Ascending aorta (tissue), 2 donors: ENCODE measurements around the gene PCSK6. TPM values are rescaled to one million over a fixed set of nuclear protein-coding genes. Genes with fewer than 3 reads are reported as not detected.
A peak's percentile ranks its signal among the peaks of the same experiment; 100 is the strongest.
"Not testable (repeated sequence)": the region's sequence is repeated elsewhere in the genome, so short reads cannot be mapped to it uniquely, and the experiment has no call there.

Source experiments
- DNase-seq, 2 donors: peaks; one replicate each; pipeline ENCODE4 v3.0.0-alpha.2; 2019; ENCODE audit warnings: low spot score in 2 of 2
- H3K27ac ChIP-seq, 2 donors: fragments of 200-600 bp; sonication (generic); one replicate each; pipeline ENCODE4 v1.5.1; 2016 to 2017; ENCODE audit warnings: mild to moderate bottlenecking in 1 of 2
- H3K27me3 ChIP-seq: fragments of 200-600 bp; sonication (generic); one replicate; pipeline ENCODE4 v1.5.1; 2017
- H3K36me3 ChIP-seq, 2 donors: fragments of 200-600 bp; sonication (generic); one replicate each; pipeline ENCODE4 v1.5.1; 2016
- H3K4me1 ChIP-seq, 2 donors: fragments of 200-600 bp; sonication (generic); one replicate each; pipeline ENCODE4 v1.5.1; 2016 to 2017; ENCODE audit warnings: mild to moderate bottlenecking in 1 of 2
- H3K4me3 ChIP-seq, 2 donors: fragments of 200-600 bp; sonication (generic); one replicate each; pipeline ENCODE4 v1.5.1; 2016 to 2017; ENCODE audit warnings: mild to moderate bottlenecking in 1 of 2
- H3K9me3 ChIP-seq, 2 donors: fragments of 200-600 bp; sonication (generic); one replicate each; pipeline ENCODE4 v1.5.1; 2016
- intact Hi-C: fragments of 100-400 bp; cut with DNase I; formaldehyde crosslinking; loops from one replicate; pipeline ENCODE4 v1.15.1; 2023
- total RNA-seq: library from RNA; depleted of rRNA; stranded (reverse); fragments of >200 nt; gene quantifications from one replicate; pipeline ENCODE4 v1.1.0, GENCODE V29; 2016
- TF ChIP-seq, protein P1 (sequence below), 3 experiments: fragments of 200-600 bp in 2 of 3; fragments of 450-650 bp in 1 of 3; sonication (generic) in 2 of 3; IDR thresholded peaks; one replicate each; pipeline ENCODE4 v1.5.1; 2016 to 2019; ENCODE audit warnings: antibody characterized with exemption in 3 of 3, mild to moderate bottlenecking in 1 of 3, moderate library complexity in 1 of 3

PCSK6 gene
- total RNA-seq, 1 donor from 2014 or later, result 3.9 TPM

GRCh38 chr15:101469520-101470288 lies 19.8 kb downstream of the PCSK6 start:
- no peak for DNase-seq
- Histone ChIP-seq H3K36me3 (no peaks in the 10 kb centered on the region), H3K4me1 (no peaks in the 10 kb centered on the region), H3K27ac (no peak overlapping the region), H3K9me3 (no peaks in the 10 kb centered on the region), H3K27me3 (no peaks in the 10 kb centered on the region), H3K4me3 (no peak overlapping the region)
- intact Hi-C loops, result no loop called here
- TF ChIP-seq, protein P1, sequence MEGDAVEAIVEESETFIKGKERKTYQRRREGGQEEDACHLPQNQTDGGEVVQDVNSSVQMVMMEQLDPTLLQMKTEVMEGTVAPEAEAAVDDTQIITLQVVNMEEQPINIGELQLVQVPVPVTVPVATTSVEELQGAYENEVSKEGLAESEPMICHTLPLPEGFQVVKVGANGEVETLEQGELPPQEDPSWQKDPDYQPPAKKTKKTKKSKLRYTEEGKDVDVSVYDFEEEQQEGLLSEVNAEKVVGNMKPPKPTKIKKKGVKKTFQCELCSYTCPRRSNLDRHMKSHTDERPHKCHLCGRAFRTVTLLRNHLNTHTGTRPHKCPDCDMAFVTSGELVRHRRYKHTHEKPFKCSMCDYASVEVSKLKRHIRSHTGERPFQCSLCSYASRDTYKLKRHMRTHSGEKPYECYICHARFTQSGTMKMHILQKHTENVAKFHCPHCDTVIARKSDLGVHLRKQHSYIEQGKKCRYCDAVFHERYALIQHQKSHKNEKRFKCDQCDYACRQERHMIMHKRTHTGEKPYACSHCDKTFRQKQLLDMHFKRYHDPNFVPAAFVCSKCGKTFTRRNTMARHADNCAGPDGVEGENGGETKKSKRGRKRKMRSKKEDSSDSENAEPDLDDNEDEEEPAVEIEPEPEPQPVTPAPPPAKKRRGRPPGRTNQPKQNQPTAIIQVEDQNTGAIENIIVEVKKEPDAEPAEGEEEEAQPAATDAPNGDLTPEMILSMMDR (IDR thresholded peaks at IDR 0.05), result no peak

DNA sequence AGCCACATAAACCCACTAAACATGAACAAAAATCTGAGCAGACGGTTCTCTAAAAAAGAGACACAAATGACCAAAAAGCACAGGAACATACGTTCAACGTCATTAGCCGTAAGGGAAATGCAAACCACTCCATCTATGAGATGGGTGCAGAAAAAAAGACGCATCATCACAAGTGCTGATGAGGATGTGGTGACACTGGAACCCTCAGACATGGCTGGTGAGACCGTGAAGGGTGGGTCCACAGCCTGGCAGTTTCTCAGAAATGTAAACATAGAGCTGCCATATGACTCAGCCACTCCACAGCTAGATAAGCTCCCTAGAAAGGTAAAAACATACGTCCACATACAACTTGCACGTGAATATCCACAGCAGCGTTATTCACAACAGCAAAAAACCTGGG lies 23.3 kb downstream of the PCSK6 start:
- intact Hi-C loops, result no loop called here
- TF ChIP-seq, protein P1 (IDR thresholded peaks at IDR 0.05), result no peak
- Histone ChIP-seq H3K27ac (no peak overlapping the region), H3K4me3 (no peak overlapping the region), H3K36me3 (no peaks in the 10 kb centered on the region), H3K4me1 (no peaks in the 10 kb centered on the region), H3K9me3 (no peaks in the 10 kb centered on the region), H3K27me3 (no peaks in the 10 kb centered on the region)
- DNase-seq, result peak in 1 of 2 donors; percentile 27

DNA sequence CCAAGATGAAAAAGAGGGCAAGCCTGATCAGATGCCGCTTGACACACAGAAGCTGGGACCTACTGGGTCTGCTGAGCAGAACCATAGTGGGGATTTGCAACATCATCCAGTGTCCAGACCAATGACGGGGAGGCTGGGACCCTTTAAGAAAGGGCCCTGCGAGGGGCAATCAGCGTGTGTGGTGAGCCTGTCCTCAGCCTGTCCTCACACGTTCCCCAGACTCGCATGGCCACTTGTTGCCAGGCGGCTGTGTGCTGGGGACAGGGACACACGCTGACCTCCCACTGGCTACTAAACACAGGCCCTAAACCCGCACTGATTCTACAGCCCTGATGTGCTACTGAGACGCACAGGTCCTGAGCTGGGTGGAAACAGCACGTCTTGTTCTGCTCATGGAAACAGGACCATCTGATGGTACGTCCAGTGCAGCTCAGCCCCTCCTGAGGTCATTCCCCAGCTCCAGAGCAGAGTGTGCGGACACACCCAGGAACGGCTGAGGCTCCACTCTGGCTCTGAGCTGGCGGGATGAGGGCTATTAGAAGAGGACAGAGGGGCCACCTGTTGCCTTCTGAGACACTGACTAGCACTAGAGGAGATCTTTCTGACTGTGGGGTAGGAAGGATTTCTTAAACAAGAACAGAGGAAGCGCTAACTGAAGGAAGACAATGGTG lies 24.4 kb downstream of the PCSK6 start:
- no peaks in the 10 kb centered on the region for H3K36me3 ChIP-seq
- H3K27ac ChIP-seq, result no peak overlapping the region
- intact Hi-C loops, result no loop called here
- no peaks in the 10 kb centered on the region for H3K27me3 ChIP-seq
- TF ChIP-seq, protein P1 (IDR thresholded peaks at IDR 0.05), result no peak
- H3K4me3 ChIP-seq, result no peak overlapping the region
- H3K9me3 ChIP-seq, result no peaks in the 10 kb centered on the region
- DNase-seq, result peak in 1 of 2 donors; percentile 28
- no peaks in the 10 kb centered on the region for H3K4me1 ChIP-seq

DNA sequence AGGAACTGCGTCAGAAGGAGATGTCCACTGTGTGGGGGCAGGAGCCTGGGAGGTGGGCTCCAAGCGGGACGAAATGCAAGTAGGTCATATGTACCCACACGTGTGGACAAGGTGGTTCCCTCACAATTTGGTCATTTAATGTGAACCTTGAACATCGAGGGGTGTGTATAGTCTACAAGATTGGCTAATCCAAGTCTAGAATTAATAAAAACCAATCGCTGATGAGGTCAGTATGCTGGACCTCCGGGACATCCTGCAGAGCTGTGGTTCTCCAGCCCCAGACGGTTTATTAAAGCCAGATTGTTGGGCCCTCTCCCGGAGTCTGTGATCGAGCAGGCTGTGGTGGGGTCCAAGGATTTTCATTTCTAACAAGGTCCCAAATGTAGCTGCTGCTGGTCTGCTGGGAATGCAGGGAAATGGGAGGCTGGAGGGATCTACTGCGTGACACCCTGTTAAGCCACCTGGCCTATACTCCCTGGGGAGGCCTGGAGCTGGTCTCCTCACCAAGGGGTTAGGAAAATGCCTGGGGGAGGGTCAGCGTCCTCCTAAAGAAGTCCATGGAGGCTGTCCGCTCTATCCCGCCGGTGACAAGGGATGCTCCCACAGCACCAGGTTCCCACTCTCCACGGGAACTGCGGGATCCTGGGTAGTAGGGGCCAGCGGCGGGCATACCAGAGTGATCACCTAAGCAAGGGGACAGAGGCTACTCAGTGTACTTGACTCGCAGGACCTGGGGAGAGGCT lies 25.1 kb downstream of the PCSK6 start:
- Histone ChIP-seq H3K36me3 (no peaks in the 10 kb centered on the region), H3K27me3 (no peaks in the 10 kb centered on the region), H3K4me1 (no peaks in the 10 kb centered on the region), H3K9me3 (no peaks in the 10 kb centered on the region), H3K27ac (no peak overlapping the region), H3K4me3 (no peak overlapping the region)
- TF ChIP-seq, protein P1 (IDR thresholded peaks at IDR 0.05), result no peak
- intact Hi-C loops, result no loop called here
- DNase-seq, result peak in 1 of 2 donors; percentile 9

DNA sequence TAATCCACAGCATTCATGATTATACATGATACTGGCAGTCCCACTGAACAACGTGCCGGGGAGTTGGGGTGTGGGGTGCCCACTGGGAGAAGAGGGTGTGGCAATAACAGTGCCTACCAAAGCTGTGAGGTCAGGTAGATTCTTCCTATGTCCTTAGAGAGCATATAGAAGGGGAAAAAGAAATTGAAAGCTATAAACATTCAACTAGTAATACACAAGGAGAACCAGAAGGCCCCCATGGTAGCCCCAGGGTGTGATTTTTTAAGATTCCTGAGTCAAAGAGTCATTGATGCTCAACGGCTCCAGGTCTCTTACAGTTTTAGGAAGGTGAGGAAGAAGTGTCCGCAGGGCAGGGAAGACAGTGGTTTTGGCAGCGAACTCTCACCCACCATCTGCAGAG lies 25.8 kb downstream of the PCSK6 start:
- H3K36me3 ChIP-seq, intact Hi-C loops, H3K4me1 ChIP-seq, H3K9me3 ChIP-seq, H3K27me3 ChIP-seq, H3K27ac ChIP-seq, H3K4me3 ChIP-seq: not testable (repeated sequence)
- DNase-seq, result peak in 1 of 2 donors; percentile 22

GRCh38 chr15:101463270-101463669 lies 26.2 kb downstream of the PCSK6 start:
- Histone ChIP-seq H3K27ac (no peak overlapping the region), H3K27me3 (no peaks in the 10 kb centered on the region), H3K4me3 (no peak overlapping the region), H3K9me3 (no peaks in the 10 kb centered on the region), H3K36me3 (no peaks in the 10 kb centered on the region), H3K4me1 (no peaks in the 10 kb centered on the region)
- peak in 1 of 2 donors; percentile 30 for DNase-seq
- intact Hi-C loops, result no loop called here
- TF ChIP-seq, protein P1 (IDR thresholded peaks at IDR 0.05), result no peak
